ENCODE data around the gene OLFM1.

The OLFM1 gene

GRCh38 chr9:135136991-135137832 lies 49.7 kb downstream of the OLFM1 start:
- DNase-seq (ENCODE audit: low spot score): no peak
- no peaks in the 10 kb centered on the region for H3K36me3 ChIP-seq (ENCODE audit: low read depth)
- H3K4me1 ChIP-seq (ENCODE audit: insufficient read depth, poor library complexity, severe bottlenecking): no peaks in the 10 kb centered on the region
- no peak overlapping the region for H3K4me3 ChIP-seq (ENCODE audit: severe bottlenecking)
- H3K9me3 ChIP-seq (ENCODE audit: severe bottlenecking): no peaks in the 10 kb centered on the region
- TF ChIP-seq, protein P1, sequence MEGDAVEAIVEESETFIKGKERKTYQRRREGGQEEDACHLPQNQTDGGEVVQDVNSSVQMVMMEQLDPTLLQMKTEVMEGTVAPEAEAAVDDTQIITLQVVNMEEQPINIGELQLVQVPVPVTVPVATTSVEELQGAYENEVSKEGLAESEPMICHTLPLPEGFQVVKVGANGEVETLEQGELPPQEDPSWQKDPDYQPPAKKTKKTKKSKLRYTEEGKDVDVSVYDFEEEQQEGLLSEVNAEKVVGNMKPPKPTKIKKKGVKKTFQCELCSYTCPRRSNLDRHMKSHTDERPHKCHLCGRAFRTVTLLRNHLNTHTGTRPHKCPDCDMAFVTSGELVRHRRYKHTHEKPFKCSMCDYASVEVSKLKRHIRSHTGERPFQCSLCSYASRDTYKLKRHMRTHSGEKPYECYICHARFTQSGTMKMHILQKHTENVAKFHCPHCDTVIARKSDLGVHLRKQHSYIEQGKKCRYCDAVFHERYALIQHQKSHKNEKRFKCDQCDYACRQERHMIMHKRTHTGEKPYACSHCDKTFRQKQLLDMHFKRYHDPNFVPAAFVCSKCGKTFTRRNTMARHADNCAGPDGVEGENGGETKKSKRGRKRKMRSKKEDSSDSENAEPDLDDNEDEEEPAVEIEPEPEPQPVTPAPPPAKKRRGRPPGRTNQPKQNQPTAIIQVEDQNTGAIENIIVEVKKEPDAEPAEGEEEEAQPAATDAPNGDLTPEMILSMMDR (IDR thresholded peaks at IDR 0.05; ENCODE audit: poor library complexity, severe bottlenecking): no peak
- no peak for ATAC-seq (ENCODE audit: low read depth)
- H3K27ac ChIP-seq (ENCODE audit: poor library complexity, severe bottlenecking): no peak overlapping the region
- H3K27me3 ChIP-seq (ENCODE audit: insufficient read depth, poor library complexity, severe bottlenecking): peaks cover 20% of the 10 kb centered on the region

DNA sequence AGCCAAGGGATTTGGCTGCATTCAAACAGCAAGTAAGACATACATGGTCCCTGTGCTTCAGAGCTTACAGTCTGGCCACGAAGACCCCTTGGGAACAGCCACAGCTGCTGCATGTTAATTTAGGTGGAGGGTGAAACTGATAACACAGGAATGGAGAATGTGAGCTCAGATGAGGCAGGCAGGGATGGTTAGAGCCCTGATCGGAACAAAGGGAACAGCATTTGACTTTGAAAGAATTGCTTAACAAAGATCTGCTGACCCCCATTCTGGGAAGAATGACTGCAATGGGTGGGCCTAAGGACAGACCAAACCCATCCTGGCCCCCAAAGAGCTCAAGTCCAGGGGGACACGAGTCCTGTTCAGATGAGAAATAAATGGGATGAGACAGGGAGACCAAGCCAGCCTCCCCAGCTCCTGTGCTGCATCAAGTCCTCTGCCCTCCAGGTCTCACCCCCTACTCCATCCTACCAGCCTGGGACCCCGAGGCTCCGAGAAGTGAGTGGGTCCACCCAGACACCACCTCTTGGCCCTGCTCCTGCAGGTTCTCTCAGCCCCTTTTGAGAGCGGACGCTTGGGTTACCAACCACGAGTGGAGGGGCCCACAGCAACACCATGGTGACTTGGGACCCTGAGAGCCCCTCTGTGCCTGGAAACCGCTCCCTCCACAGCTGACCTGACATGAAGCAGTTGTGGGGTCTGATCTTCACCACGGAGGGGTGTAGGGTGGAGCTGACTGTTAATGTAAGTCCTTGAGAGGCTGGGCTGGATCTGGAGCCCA lies 50.8 kb downstream of the OLFM1 start:
- H3K27ac ChIP-seq (ENCODE audit: poor library complexity, severe bottlenecking): no peak overlapping the region
- no peaks in the 10 kb centered on the region for H3K36me3 ChIP-seq (ENCODE audit: low read depth)
- H3K4me3 ChIP-seq (ENCODE audit: severe bottlenecking): no peak overlapping the region
- H3K9me3 ChIP-seq (ENCODE audit: severe bottlenecking): no peaks in the 10 kb centered on the region
- no peak for ATAC-seq (ENCODE audit: low read depth)
- TF ChIP-seq, protein P1 (IDR thresholded peaks at IDR 0.05; ENCODE audit: poor library complexity, severe bottlenecking): no peak
- H3K4me1 ChIP-seq (ENCODE audit: insufficient read depth, poor library complexity, severe bottlenecking): no peaks in the 10 kb centered on the region
- peaks cover 18% of the 10 kb centered on the region for H3K27me3 ChIP-seq (ENCODE audit: insufficient read depth, poor library complexity, severe bottlenecking)
- no peak for DNase-seq (ENCODE audit: low spot score)

DNA sequence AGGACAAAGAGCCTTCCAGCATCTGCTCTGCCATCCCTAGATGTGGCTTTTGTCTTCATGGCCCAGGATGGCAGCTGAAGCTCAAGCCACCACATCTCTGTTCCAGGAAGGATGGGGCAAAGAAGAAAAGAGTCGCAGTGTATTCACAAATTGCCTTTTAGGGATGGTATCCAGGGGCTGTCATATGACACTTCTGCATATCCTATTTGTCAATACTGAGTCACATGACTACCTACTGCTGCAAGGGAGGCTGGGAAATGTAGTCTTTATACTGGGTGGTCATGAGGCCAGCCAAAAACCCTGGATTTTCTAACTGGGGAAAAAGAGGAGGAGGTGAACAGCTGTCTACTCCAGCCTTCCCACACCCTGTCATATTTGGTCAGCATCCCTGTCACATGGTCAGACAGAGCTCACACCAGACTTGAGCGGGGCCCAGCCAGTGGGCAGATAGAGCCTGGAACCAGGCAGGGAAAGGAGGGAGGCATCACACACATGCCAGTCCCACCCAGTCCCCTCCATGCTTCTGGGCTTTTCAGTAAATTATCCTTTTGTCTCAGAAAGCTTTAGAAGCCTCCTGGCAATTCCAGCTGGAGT lies 52.0 kb downstream of the OLFM1 start:
- no peaks in the 10 kb centered on the region for H3K9me3 ChIP-seq (ENCODE audit: severe bottlenecking)
- no peak overlapping the region for H3K27ac ChIP-seq (ENCODE audit: poor library complexity, severe bottlenecking)
- ATAC-seq (ENCODE audit: low read depth) (no peak), DNase-seq (ENCODE audit: low spot score) (no peak)
- no peak overlapping the region for H3K4me3 ChIP-seq (ENCODE audit: severe bottlenecking)
- no peaks in the 10 kb centered on the region for H3K36me3 ChIP-seq (ENCODE audit: low read depth)
- peaks cover 15% of the 10 kb centered on the region for H3K27me3 ChIP-seq (ENCODE audit: insufficient read depth, poor library complexity, severe bottlenecking)
- no peaks in the 10 kb centered on the region for H3K4me1 ChIP-seq (ENCODE audit: insufficient read depth, poor library complexity, severe bottlenecking)
- TF ChIP-seq, protein P1 (IDR thresholded peaks at IDR 0.05; ENCODE audit: poor library complexity, severe bottlenecking): no peak

- H3K4me1 ChIP-seq (ENCODE audit: insufficient read depth, poor library complexity, severe bottlenecking): no peaks in the 10 kb centered on the region
- TF ChIP-seq, protein P1 (IDR thresholded peaks at IDR 0.05; ENCODE audit: poor library complexity, severe bottlenecking): no peak
- H3K27ac ChIP-seq (ENCODE audit: poor library complexity, severe bottlenecking): no peak overlapping the region
- peaks cover 21% of the 10 kb centered on the region for H3K27me3 ChIP-seq (ENCODE audit: insufficient read depth, poor library complexity, severe bottlenecking)
- H3K36me3 ChIP-seq (ENCODE audit: low read depth): no peaks in the 10 kb centered on the region
- DNase-seq (ENCODE audit: low spot score) (no peak), ATAC-seq (ENCODE audit: low read depth) (no peak)
- H3K9me3 ChIP-seq (ENCODE audit: severe bottlenecking): no peaks in the 10 kb centered on the region
- no peak overlapping the region for H3K4me3 ChIP-seq (ENCODE audit: severe bottlenecking)
Measured at GRCh38 chr9:135141183-135141774, 53.8 kb downstream of the OLFM1 start.

Data from RWPE2 (cell line).